Activated gamma-delta T cell treated with Interleukin-2 at 50 U/mL for 16 hours (primary cell): Measurements from ENCODE around the gene CHCHD4.

Experiments
- DNase-seq: peaks from one replicate; pipeline ENCODE4 v3.0.0-alpha.2; 2020

The CHCHD4 gene

DNA sequence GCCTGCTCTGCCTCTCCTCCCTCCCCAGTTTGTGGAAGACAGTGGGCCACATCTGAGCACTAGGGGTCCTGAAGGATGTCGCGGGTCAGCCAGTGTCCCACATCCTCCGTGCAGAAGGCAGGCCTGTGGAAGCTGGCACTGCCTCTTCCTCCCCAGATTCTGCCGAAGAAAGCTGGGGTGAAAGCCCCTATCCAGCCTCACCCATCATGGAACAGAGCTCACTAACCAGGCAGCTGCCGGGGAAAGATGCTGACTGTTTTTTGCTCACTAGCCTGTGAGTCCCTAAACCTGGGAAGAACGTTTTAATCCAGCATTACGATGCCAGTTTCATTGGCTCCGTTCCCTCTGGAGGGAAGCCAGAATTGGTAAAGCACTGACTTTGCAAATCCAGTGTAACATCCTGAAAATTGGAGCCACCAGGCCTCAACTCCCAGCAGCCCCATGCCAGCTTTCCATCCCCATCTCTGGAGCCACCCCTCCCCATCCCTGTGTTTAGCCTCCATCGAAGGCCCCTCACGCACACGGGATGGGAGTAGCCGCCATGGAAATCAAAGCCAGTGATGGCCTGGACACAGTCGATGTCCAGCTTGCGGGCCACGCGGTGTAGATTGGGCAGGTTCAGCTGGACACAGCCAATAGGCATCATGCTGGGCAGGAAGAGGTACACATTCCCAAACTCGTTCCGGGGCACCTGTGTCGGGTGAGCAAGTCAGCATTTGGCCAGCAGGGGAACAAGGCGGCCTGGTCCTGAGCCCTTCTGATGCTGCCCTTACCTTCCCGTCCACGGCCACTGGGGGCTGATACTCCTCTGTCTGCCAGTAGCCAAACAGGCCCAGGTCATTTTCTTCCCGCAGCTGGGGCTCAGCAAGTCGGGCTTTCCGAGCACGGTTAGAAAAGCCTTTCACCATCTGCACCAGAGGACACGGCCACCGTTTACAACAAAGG is 23.6 kb upstream of the CHCHD4 start:
- DNase-seq: no peak

DNA sequence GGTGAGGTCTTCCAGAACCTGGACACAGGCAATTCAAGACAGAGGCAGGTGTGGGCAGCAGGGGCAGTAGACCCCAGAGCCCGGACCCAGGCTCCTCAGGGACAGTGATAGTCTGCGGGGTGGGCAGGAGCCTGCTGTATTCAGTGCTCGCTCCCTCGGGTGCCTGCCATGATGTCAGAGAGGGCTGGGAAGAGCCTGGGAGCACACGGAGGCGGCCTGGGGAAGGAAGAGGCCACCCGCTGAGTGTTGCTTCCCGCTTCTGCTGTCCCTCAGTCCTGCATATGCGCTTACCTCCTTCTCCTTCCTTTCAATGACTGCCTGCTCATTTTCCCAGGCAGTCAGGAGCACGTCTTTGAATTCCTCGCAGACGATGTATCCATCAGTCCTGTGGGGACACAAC is 22.9 kb upstream of the CHCHD4 start:
- DNase-seq: no peak

DNA sequence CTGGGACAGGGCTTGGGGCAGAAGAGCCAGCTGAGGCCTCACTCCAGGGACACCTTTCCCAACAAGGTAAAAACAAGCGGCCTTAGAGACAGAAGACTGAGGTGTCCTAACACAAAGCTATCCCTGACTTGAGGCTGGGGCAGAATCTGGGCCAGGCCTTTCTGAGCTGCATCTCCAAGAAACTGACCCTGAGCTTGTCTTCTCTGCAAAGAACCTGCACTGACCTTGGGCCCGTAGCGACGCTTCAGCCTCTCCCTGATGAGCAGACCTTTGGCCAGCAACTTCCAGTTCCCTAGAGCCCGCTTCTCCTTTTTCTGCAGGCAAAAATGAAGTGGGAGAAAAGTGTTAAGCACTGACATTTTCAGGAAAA is 22.4 kb upstream of the CHCHD4 start:
- DNase-seq: no peak

DNA sequence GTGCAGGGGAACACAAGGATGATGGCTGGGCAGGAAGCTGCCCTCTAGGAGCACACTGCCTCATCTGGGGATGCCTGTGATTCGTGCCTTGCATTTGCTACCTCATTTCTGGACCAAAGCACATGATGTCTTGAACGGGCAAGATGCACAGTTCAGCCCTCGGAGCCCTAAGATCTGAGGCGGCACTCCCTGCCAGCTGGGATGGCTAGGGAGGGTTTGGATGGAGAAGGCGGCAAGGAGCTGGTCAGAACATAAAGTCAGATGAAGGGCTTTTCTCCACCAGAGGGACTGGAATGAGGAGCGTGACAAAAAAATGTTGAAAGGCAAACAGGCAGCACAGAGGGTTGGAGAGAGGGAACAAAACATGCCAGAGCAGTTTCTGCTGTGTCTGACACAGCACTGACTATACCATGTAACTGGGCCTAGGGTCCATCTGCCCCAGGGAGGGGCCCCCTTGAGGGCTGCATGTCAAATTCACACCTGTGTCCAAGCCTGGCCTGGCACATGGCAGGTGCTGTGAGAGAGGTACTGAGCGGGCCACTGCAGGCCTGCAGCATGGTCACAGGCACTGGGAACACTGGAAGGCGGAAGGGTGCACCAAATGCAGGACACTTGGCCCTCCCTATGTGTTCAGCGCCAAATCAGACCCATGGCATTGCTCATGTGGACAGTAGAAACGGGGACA is 21.9 kb upstream of the CHCHD4 start:
- no peak for DNase-seq

DNA sequence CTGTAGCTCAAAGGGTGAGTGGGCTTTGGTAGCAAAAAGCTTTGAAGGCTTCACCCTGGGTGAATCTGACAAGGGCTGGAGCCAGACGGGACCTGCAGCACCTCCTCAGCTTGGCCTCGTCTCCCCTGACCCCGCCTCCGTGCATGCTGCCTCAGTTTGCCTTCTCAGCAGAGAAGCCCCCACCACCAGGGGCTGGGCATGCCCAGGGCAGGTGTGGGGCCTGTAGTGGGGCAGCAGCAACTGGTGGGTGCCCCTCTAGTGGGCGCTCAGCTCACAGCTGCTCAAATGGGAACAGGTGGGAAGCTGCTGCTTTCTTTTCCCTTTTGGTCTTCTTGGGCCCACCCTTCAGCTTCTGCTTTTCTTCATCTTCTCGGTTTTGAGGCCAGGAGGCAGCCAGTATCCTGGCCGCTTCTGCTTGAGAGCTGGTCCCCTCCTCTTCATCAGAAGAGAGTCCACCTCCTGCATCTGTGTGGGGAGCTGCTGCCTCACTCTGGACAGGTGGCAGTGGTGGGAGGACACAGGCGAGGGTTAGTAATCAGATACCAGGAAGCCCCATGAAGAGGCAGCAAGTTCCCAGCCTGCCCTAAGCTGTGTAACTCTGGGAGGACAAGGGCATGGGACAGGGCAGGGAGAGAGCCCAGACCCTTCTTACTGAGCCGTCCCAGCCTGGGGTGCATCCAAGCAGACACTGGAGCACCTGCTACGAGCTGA is 21.2 kb upstream of the CHCHD4 start:
- DNase-seq: no peak

DNA sequence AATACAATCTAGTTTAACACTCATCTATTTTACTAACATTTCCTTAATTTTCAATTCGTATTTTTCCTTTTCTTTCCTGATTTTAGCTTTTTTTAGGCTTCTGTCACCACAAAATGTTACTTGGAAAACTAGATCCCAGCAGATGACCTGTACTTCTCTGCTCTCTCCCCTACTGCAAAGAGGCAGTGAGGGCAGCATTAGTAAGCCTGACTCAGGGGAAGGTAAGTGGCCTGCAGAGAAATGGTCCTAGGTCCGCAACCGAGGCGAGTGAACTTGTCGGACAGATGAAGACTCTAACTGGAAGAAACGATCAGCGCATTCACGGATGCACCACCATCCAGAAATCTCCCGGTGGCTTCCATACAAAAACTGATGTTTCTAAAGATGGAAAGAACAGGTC is 20.6 kb upstream of the CHCHD4 start:
- no peak for DNase-seq

DNA sequence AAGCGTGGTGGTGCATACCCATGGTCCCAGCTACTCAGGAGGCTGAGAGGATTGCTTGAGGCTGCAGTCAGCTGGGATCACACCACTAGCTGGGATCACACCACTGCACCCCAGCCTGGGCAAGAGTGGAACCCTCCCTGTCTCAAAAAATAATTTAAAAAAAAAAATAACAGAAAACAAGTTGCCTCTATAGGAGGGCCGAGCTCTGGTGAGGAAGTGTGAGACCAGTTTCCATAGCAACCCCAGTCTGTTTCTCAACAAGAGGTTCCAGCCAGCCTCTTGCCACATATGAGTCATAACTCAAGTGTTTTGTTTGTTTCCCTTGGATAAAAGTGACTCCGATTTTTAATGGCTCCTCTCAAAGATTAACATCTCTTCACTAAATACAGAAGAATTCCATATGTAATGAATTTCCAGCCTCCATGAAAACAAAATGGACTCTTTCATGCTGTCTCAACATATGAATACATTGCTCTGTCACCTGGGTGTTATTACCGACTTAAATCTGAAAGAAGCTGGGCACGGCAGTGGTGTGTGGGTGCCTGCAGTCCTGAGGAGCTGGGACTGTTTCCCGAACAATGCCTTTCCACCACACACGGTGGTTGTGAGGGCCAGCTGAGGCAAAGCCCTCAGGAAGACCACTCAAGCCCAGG is 19.9 kb upstream of the CHCHD4 start:
- peak; percentile 71 for DNase-seq

DNA sequence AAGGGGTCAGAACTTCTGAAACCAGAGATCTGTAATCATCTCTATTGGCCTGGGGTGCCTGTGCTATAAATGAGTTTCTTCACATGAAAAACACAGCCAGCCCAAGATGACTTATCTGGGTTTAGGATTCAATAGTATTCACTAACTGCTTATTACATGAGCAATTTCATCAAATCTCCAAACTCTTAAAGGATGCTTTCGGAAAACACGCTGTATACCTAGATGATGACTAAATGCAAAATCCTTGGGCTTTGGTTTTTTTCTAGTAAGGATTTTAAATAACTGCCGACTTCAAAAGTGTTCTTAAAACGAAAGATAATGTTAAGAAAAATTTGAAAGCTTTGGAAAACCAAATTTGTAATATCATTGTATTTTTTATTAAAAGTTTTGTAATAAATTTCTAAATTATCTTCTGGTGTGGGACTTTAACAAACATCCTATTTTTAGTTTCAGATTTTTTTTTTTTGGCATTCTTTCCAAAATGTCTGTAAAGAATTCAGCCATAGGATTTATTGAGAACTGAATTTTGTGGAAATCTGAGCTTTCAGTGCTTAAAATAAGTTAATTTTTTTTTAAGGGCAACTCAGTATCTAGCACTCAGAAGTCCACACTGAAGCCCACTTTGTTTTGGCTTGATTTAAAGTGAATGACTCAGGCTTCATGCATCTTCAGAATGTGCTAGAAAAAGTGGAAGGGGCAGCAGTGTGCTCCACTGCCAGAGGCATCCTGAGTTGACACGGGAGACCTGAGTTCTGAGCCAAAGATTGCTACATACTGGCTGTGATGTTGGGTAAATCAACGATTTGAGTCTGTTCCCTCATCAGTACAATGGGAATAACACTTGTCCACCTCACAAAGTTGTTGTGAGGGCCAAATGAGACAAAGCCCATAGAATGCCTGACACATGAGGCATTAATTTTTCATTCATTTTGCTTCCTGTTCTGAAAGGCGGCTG is 18.9 kb upstream of the CHCHD4 start:
- DNase-seq: no peak

DNA sequence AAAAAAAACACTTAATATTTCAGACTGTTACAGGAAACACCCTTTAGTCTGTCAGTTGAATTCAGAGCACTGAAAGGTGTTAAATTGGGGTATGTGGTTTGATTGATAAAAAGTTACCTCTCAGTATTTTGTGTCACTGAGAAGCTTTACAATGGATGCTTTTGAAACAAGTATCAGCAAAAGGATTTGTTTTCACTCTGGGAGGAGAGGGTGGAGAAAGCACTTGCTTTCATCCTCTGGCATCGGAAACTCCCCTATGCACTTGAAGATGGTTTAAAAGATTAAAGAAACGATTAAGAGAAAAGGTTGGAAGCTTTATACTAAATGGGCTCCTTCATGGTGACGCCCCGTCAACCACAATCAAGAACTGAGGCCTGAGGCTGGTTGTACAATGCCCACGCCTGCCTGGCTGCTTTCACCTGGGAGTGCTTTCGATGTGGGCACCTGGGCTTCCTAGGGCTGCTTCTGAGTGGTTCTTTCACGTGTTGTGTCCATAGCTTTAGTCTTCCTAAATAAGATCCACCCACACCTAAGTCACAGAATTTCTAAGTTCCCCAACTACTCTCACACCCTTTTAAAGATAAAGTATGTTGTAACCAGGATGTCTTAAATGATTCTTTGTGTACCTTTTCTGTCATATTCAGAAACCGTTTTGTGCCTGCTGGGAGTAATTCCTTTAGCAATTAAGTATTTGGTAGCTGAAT is 18.0 kb upstream of the CHCHD4 start:
- peak; percentile 51 for DNase-seq

DNA sequence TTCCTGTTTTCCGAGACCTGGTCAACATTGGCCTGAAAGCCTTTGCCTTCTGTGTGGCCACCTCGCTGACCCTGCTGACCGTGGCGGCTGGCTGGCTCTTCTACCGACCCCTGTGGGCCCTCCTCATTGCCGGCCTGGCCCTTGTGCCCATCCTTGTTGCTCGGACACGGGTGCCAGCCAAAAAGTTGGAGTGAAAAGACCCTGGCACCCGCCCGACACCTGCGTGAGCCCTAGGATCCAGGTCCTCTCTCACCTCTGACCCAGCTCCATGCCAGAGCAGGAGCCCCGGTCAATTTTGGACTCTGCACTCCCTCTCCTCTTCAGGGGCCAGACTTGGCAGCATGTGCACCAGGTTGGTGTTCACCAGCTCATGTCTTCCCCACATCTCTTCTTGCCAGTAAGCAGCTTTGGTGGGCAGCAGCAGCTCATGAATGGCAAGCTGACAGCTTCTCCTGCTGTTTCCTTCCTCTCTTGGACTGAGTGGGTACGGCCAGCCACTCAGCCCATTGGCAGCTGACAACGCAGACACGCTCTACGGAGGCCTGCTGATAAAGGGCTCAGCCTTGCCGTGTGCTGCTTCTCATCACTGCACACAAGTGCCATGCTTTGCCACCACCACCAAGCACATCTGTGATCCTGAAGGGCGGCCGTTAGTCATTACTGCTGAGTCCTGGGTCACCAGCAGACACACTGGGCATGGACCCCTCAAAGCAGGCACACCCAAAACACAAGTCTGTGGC is 17.1 kb upstream of the CHCHD4 start:
- DNase-seq: no peak

DNA sequence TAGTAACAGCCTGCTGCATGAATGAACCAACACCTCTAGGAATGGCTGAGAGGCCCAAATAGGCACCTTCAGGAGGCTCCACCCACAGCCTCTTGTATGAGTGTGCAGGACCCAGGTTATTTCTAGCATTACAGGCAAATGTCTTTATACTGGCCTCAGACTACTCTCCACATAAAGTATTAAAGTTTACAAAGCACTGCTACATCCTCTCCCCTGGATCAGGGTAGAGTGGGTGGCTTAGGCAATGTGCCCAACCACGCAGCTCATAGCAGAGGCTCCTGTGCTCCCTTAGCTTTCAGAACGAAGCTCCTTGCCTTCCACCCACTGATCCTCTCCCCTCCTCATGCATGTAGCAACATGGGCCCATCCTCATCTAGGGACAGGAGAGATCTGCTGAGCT is 16.5 kb upstream of the CHCHD4 start:
- no peak for DNase-seq

DNA sequence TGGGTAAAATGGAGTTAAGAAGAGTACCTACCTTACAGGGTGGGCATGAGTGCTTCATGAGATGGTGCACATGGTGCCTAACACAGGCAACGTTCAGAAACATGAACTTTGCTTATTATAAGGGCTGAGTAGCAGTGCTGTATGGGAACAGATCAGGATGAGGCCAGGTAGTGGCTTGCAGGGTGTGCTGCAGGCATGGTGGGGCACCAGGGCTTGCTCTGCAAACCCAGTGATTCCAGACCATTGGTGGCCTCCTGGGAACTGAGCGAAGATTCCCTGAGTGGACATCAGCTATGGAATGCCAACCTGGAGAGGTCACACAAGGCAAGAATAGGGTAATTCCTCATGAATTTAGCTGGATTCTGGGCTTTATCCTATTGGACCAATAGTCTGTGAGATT is 16.0 kb upstream of the CHCHD4 start:
- DNase-seq: no peak

DNA sequence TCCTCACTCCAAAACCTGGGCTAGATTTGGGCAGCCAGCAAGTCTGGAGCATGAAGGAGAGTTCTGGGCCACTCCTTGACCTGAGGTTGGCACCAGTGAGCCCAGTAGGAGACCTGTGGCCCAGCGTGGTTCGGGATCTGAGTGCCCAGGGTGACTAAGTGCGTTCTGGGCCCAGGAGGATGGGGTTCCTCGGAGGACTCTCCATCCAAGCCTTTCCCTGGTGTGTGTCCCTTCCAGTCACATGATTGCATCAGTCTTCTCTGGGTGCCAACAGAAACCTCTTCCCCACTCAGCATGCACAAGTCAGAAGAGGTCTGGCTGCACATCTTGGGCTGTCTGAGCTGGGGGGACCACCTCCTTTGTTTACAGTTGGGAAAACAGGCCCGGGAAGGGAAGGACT is 15.1 kb upstream of the CHCHD4 start:
- no peak for DNase-seq

DNA sequence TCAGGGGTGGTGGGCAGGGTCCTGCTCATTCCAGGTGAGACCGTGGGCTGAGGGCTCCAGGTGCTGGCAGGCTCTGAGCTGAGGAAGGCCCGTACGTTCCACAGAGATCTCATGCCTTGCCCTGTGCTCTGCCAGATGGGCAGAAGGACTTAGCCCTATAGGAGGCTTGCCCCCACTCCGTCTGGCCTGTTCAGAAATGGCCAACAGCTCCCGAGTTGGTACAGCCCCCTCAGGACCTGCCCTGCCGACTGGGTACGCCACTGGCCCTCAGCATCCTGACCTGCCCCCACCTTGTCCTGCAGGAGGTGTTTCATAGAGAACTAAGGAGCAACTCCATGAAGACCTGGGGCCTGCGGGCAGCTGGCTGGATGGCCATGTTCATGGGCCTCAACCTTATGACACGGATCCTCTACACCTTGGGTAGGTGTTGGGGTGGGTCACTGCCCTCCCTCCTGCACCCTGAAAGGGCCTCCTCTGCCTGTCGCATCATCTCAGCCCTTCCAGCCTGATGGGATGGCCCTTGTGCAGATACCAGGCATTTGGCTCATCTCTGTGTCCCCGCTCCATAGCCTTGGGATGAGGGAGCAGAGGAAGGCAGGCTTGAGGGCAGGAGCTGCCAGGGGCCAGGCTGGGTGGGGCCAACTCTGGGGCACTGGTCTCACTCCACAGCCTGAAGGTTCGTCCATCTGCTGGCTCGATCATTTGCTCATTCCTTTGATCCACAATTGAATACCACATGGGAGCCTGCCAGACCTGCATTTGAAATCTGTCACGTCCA is 14.4 kb upstream of the CHCHD4 start:
- no peak for DNase-seq

DNA sequence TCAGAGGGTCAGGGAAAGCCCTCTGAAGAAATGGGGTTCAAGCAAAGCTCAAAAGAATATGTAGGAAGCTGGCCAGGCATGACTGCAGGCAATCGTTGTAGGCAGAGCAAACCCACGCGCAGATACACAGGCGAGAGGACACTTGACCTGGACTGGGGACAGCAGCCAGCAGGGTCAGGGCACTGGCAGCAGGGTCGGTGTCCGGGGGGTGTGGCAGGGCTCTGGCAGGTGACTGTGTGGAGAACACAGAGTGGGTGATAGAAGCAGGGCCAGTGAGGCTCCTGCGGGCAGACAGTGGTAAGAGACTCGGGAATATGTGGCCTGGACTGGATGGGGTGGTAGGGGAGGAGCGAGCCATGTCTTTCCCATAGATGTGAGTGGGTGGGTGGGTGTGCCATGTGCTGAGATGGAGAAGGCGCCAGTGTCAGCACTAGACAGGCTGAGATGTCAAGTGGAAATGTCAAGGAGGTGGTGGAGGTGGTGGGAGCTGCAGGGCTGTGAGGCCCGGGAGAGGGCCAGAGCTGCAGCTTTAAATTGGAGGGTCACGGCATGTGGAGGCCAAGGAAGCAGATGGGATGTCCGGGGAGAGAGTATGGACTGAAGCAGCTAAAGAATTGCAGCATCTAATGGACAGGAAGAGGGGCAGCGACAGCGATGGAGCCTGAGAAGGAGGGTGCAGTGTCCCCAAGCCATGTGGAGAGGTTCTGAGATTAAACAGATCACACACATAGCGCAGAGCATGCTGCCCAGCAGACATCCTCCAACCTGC is 13.6 kb upstream of the CHCHD4 start:
- no peak for DNase-seq

DNA sequence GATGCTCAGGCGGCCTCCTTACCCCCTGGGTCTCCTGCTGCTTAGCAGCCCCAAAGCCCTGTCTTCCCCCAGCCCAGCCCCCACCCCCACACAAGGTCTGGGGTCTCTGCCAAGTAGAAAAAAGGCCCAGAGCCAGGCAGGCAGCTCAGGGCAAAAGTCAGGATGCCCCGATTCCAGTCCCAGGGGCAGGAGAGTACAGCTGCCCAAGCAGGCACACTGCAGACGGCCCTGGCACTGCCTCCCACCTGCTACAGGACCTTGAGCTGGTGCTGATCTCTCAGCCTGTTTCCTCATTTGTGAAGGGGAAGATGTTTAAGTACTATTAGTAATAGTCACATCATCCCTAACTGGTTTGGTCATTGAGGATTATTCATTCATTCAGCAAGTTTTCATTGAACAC is 12.8 kb upstream of the CHCHD4 start:
- no peak for DNase-seq

DNA sequence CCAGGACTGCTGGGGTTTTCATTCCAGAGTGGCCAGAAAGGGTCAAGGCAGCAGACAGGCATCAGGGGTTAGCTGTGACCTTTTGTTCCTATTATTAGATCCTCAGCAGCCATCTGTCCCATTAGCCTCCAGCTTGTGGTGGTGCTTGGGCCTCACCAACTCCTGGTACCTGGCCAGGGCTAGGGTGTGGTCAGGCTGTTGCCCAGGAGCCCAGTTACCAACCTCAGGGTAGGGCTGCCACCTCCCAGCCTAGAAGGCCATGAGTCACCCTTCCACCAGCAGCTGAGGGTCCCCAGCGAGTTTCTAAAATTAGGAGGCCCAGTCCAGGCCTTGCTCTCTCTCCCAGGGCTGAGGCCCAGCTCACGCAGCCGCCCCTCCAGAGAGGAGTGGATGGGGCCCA is 12.3 kb upstream of the CHCHD4 start:
- DNase-seq: no peak

DNA sequence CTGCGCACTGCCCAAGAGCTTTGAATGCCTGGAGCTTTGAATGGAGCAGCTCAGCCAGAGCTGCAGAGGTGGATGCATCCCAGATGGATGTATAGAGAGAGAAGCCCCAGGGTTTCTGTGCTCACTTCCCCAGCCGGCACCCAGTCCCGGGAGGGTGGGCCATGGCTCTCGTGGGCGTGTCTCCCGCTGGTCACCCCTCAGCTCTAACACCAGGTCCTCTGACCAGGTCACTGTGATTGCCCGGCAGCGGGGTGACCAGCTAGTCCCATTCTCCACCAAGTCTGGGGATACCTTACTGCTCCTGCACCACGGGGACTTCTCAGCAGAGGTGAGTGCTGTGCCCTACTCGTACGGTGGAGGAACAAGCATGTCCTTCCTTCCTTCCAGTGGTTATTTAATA is 10.9 kb upstream of the CHCHD4 start:
- no peak for DNase-seq

DNA sequence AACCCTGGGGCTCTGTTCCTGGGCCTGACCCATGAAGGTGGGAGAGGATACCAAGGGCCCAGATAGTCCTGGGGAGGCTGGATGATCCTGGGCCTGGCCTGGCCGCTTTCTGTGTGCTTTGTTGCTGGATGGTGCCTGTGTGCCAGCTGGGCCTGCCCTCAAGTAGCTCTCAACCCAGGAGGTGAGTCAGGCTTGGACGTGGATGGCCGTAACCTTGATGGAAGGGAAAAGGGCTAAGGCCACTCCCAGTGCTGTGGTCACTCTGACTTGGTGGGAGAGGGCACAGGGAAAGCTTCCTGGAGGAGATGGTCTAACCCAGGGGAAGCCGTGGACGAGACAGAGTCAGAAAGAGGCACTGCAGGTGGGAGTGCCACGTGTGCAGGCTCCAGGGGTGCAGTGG is 9.6 kb upstream of the CHCHD4 start:
- no peak for DNase-seq
